WERI-Rb-1 (cell line): ENCODE measurements around the gene CIRBP.

Experiments
- DNase-seq: peaks from one replicate; pipeline ENCODE4 v3.0.0-alpha.2; 2020
- H3K27ac ChIP-seq: fragments of 250-450 bp; sonication (Bioruptor Pico); 2 replicates; pipeline ENCODE4 v1.5.1; 2020; ENCODE audit warnings: mild to moderate bottlenecking, moderate library complexity
- H3K27me3 ChIP-seq: fragments of 250-450 bp; sonication (Bioruptor Pico); 2 replicates; pipeline ENCODE4 v1.5.1; 2021; ENCODE audit warnings: mild to moderate bottlenecking, low read depth, moderate library complexity; ENCODE audit not compliant: insufficient read depth, severe bottlenecking
- H3K36me3 ChIP-seq: fragments of 250-450 bp; sonication (Bioruptor Pico); 2 replicates; pipeline ENCODE4 v1.5.1; 2020; ENCODE audit warnings: mild to moderate bottlenecking, moderate library complexity
- H3K4me3 ChIP-seq: 2 replicates; pipeline ENCODE4 v1.5.1; 2011; ENCODE audit warnings: low read depth, mild to moderate bottlenecking, control low read depth, low read length
- H3K9me3 ChIP-seq: fragments of 250-450 bp; sonication (Bioruptor Pico); 2 replicates; pipeline ENCODE4 v1.5.1; 2021; ENCODE audit warnings: mild to moderate bottlenecking, moderate library complexity; ENCODE audit not compliant: severe bottlenecking
- TF ChIP-seq, protein P1 (sequence below): IDR thresholded peaks from 2 replicates; pipeline ENCODE4 v1.5.1; 2011; ENCODE audit warnings: low read depth, mild to moderate bottlenecking, control low read depth, inconsistent platforms, low read length

The CIRBP gene

GRCh38 chr19:1279782-1280341 is 10.7 kb downstream of the CIRBP start:
- no peak overlapping the region for H3K4me3 ChIP-seq
- H3K27ac ChIP-seq: no peak overlapping the region
- H3K9me3 ChIP-seq: no peaks in the 10 kb centered on the region
- peaks cover 34% of the 10 kb centered on the region for H3K36me3 ChIP-seq
- no peaks in the 10 kb centered on the region for H3K27me3 ChIP-seq
- TF ChIP-seq, protein P1, sequence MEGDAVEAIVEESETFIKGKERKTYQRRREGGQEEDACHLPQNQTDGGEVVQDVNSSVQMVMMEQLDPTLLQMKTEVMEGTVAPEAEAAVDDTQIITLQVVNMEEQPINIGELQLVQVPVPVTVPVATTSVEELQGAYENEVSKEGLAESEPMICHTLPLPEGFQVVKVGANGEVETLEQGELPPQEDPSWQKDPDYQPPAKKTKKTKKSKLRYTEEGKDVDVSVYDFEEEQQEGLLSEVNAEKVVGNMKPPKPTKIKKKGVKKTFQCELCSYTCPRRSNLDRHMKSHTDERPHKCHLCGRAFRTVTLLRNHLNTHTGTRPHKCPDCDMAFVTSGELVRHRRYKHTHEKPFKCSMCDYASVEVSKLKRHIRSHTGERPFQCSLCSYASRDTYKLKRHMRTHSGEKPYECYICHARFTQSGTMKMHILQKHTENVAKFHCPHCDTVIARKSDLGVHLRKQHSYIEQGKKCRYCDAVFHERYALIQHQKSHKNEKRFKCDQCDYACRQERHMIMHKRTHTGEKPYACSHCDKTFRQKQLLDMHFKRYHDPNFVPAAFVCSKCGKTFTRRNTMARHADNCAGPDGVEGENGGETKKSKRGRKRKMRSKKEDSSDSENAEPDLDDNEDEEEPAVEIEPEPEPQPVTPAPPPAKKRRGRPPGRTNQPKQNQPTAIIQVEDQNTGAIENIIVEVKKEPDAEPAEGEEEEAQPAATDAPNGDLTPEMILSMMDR: peak; percentile 99
- peak; percentile 85 for DNase-seq

DNA sequence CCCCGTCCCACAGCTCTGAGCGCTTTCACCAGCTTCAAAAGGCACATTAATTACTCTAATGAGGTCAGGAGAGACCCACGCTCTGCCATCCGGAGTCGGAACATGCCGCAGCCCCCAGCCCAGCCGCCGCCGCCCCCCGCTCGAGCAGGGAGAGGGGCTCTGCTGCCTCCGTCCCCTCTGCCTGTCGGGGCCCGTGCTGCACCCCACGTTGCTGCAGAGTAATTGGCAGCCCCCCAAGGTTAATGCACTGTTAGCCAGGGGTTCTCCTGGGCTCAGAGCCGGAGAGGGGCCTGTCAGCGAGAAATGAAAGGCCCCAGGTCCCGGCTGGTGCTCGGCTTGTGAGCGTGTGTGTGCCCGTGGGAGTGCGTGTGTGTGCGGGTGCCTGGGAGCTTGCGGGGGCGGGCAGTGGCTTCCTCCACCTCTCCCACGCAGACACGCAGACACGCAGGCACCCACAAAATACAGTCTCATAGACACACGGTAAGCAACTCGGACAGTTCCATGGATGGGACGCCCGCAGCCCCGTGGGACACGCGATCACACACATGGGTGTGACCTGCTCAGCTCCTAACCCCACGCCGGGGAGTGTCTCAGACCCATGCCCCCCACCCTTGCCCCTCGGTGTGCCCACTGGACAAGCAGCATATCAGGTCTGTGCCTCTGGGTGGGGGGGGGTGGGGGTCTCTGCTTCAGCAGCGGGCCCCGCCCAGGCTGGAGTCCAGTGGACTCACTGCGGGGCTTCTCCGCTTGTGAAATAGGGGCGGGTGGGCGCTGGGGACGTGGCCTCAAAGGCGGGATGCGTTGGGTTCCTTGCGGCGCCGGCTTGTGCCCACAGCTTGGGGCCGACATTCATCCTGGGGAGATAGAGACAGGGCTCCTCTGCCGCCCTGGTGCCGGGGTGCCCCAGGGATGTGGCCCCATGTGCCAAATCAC is 11.8 kb downstream of the CIRBP start:
- no peaks in the 10 kb centered on the region for H3K27me3 ChIP-seq
- TF ChIP-seq, protein P1: no peak
- H3K9me3 ChIP-seq: no peaks in the 10 kb centered on the region
- H3K36me3 ChIP-seq: peaks cover 30% of the 10 kb centered on the region
- H3K4me3 ChIP-seq: no peak overlapping the region
- DNase-seq: no peak
- H3K27ac ChIP-seq: no peak overlapping the region

DNA sequence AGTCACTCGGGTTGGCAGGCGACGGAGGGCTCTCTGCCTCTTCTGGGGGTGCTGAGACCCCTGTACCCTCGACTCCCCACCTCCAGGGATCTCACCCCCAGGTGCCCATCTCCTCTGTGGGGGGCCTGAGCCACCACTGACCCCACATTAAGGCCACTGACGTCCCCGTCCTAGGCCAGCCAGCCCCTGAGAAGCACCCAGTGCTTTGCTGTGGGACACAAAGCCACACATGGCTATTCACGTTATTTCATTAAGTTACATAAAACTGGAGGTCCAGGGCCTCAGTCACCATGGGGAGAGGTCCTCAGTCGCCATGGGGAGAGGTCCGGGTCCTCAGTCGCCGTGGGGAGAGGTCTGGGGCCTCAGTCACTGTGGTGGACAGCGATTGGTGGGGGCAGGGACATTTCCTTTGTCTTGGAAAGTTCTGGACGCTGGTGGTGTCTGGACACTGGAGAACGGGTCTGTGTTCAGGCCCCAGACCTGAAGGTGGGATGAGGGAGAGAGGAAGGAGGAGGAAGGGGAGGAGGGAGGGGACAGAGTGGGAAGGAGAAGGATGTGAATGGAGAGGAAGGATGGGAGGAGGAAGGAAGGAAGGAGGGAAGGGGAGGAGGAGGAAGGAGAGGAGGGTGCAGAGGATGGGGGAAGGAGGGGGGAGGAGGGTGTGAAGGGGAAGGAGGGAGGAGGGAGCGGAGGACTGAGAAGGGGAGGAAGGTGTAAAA is 12.6 kb downstream of the CIRBP start:
- H3K27me3 ChIP-seq: no peaks in the 10 kb centered on the region
- H3K27ac ChIP-seq: no peak overlapping the region
- no peak for DNase-seq
- no peaks in the 10 kb centered on the region for H3K9me3 ChIP-seq
- peaks cover 28% of the 10 kb centered on the region for H3K36me3 ChIP-seq
- no peak overlapping the region for H3K4me3 ChIP-seq
- TF ChIP-seq, protein P1: no peak

- Histone ChIP-seq H3K27me3 (no peaks in the 10 kb centered on the region), H3K9me3 (no peaks in the 10 kb centered on the region), H3K27ac (no peak overlapping the region), H3K36me3 (peaks cover 24% of the 10 kb centered on the region), H3K4me3 (no peak overlapping the region)
- TF ChIP-seq, protein P1: no peak
- DNase-seq: no peak
Observed at GRCh38 chr19:1282588-1283206, 13.6 kb downstream of the CIRBP start.

DNA sequence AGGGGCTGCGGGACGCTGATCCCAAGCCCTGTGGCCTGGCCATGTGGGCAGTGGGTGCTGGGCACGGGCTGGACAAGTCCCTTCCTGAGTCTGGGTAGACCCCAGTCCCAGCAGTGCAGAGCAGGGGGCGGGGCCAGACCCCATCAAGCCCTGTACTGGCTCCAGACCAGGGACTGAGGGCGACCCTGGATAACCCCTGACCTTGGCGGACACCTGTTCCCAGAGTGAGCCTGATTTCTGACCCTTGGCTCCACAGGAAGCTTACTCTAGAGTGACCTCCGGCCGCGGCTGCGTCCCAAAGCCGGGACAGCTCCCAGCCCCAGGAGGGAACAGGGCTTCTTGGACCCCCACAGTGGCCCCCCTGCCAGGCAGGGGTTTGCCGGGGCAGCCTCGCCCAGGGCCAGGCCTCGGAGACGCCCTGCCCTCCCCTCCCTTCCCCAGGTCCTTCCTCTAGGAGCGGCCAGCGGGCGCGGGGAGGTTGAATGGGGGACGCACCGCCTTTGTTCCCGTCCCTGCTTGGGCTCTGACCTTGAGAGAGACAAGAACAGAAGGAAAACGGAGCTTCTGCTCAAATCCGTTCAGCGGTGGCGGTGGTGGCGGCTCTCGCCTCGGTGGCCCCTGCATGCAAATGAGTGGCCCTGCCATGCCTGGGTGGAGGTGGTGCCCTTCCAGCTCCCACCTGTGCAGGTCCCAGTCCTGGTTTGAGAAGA is 14.2 kb downstream of the CIRBP start:
- peaks cover 18% of the 10 kb centered on the region for H3K36me3 ChIP-seq
- TF ChIP-seq, protein P1: no peak
- H3K4me3 ChIP-seq: no peak overlapping the region
- H3K27me3 ChIP-seq: no peaks in the 10 kb centered on the region
- no peak overlapping the region for H3K27ac ChIP-seq
- H3K9me3 ChIP-seq: no peaks in the 10 kb centered on the region
- no peak for DNase-seq
